Activated gamma-delta T cell (primary cell): Measurements from ENCODE around the gene ANKRD17.

Experiments
- DNase-seq: peaks from one replicate; lab custom pipeline; 2025; lab: John Stamatoyannopoulos, UW

Gene ANKRD17

DNA sequence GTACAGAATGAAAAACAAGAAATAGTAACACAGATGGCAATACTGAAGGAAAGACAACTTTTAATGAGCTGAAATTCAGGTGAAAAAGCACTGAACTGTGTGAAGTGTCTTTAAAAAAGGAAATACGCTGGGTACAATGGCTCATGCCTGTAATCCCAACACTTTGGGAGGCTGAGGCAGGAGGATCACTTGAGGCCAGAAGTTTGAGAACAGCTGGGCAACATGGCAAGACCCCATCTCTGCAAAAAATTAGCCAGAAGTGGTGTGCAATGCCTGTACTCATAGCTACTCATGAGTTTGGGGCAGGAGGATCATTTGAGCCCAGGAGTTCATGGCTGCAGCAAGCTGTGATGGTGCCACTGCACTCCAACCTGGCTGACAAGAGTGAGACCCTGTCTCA is 129.3 kb downstream of the ANKRD17 start:
- DNase-seq: no peak

GRCh38 chr4:73127839-73128453 is 130.7 kb downstream of the ANKRD17 start:
- DNase-seq: no peak

GRCh38 chr4:73109493-73109892 is 149.1 kb downstream of the ANKRD17 start:
- DNase-seq: no peak

GRCh38 chr4:73104695-73105094 is 153.9 kb downstream of the ANKRD17 start:
- DNase-seq: no peak

- no peak for DNase-seq
Measured at GRCh38 chr4:73103799-73104503, 154.6 kb downstream of the ANKRD17 start.

GRCh38 chr4:73099143-73099542 is 159.5 kb downstream of the ANKRD17 start:
- DNase-seq: no peak

DNA sequence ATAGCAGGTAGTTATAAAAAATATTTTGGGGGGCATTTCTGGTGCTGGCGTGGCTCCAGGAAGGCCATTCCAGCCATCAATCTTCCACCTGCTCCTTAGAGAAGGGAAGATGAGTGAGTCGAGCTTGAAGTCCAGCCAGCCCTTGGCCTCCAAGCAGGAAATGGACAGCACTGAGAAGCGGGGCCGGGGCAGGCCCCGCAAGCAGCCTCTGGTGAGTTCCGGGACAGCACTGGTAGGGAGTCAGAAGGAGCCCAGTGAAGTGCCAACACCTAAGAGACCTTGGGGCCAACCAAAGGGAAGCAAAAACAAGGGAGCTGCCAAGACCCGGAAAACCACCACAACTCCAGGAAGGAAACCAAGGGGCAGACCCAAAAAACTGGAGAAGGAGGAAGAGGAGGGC is 159.9 kb downstream of the ANKRD17 start:
- no peak for DNase-seq

DNA sequence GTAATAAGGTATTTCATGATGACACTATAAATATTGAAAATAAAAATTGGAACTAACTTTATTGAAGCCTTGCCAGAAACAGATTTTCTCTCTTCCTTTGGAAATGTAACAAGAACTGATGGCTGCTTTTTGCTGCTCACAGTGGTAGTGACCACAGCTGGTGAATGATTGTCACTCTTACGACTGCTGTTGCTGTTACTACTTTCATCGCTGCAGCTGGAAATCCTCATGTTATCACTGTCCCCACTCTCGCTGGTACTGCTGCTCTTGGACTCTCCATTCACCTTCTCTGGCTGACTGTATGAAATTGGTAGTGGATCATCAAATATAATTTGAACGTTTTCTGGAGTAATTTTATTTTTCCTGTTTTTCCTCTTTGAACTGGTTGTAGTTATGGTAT is 160.6 kb downstream of the ANKRD17 start:
- DNase-seq: no peak

GRCh38 chr4:73092868-73093267 is 165.7 kb downstream of the ANKRD17 start:
- no peak for DNase-seq

- no peak for DNase-seq
Measured at GRCh38 chr4:73090738-73091137, 167.9 kb downstream of the ANKRD17 start.

DNA sequence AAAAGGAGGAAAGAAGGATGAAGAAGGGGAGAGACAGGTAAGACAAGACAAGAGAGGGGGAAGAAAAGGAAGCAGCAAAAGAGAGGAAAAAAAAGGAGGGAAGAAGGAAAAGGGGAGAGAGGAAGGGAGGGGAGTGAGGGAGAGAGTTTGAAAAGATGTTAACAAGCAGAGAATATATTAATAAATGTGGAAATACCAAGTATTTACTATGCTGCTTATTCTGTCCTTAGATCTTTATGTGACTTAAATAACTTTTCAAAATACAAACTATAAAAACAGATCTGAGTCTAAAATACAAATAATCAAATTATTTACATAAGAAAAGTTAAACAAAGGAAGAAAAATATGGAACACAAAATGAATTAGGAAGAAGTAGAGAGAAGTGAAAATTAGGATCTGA is 170.7 kb downstream of the ANKRD17 start:
- DNase-seq: no peak

GRCh38 chr4:73086095-73086868 is 172.3 kb downstream of the ANKRD17 start:
- no peak for DNase-seq

DNA sequence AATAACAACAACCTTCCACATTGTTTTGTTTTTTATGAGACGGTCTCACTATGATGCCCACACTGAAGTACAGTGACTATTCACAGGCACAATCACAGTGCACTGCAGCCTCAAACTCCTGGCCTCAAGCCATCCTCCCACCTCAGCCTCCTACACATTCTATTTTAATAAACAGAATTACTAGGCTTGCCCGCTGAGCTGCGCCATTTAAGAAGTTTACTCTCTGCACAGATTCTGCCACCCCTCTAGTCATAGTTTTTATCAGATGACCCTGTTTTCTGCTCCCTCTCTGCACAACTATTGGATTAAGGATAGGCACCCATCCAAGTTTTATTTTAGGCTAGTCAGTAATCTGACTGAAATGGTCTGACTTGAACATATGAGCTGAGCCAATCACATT is 177.8 kb downstream of the ANKRD17 start:
- DNase-seq: no peak

DNA sequence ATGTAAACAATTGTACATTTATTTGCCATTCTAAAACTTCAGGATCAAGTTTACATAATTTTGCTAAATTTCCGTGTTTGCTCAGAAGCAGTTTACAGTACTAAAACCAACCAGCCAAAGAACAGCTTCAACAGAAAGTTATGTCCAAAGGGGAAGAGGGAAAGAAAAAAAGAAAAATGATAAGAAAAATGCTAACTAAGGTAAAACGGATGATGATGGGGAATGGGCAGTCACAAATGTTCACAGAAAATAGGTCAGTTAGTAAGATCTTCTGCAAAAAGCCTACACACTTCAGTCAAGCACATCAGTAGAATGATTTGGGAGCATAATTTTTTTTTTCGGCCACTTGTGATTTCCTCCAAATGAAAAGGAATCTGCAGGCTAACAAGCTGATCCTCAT is 182.8 kb downstream of the ANKRD17 start:
- no peak for DNase-seq

DNA sequence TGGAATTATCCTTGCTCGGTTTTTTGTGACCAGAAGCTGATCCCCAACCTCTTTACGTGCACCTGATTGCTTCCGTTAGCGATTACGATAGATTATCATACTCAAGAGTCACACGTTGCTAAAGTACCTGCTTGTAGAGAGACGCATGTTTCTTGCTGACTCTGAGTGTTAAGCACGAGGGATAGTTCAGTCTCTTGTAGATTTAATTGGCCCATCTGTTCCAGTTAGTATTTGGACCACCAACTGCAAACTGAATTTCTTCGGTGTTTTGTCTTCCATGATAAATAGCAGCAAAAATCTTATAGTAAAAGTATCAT is 188.6 kb downstream of the ANKRD17 start:
- DNase-seq: no peak

- peak; percentile 90 for DNase-seq
Measured at GRCh38 chr4:73069338-73070073, 189.1 kb downstream of the ANKRD17 start, which contains the start of gene COX18. Gene COX18, minus strand, starts transcription at chr4:73069716. Its CDS starts 67 bp downstream, at chr4:73069649.

- DNase-seq: no peak
Measured at GRCh38 chr4:73068491-73069337, 189.9 kb downstream of the ANKRD17 start.

- no peak for DNase-seq
Measured at GRCh38 chr4:73067971-73068394, 190.6 kb downstream of the ANKRD17 start.

DNA sequence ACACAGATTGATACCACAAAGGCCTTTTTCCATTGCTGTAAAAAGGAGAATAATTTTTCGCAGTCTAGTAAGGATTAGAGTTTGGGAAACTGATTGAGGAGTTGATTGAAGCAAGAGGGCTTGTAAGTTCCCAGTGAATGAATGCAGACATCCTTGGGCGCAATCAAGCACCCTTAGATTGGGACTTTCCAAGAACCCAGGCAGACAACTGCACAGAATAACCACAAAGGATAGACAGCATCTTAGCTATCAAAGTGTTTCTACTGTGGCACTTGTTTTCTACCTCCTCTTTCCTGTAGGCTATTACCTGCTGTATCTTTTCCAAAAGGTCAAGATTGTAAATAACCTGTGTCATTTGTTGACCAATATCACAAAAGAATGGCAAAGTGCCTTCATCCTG is 191.7 kb downstream of the ANKRD17 start:
- no peak for DNase-seq

DNA sequence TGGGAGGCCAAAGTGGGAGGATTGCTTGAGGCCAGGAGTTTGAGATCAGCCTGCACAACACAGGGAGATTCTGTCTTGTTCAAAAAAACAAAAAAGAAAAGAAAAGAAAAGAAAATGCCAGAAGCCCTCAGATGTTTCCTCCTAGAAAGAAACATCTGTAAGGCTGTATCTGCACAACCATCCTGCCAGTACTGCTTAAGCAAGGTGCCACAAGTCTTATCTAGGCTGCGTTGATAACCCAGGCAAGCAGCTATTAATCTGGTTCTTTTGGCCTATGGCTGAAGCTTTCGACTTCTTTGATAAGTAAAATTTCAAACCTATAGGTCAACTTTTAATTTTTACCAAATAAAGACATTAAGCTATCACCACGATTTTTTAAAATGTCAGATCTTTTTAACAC is 192.2 kb downstream of the ANKRD17 start:
- no peak for DNase-seq

DNA sequence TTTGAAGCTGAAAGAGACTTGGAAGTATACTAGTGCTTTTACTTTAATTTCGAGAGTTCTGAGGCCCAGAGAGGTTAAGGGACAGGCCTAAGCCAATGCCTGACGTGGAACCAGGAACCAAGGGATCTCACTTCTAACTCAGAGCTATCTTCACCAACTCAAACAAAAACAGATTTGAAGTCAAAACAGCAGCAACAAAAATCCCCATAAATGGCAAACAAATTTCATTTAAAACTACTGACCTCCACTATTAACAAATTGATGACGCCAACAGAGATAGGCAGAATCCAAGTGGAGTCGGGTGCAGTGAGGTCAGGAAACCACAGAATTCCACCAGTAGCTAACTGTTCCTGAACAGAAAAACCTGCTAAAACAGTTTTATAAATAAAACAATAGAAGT is 194.1 kb downstream of the ANKRD17 start:
- DNase-seq: no peak
